Large intestine (tissue), 3 donors: ENCODE results near the gene SHANK1. TPM values are rescaled to one million over a fixed set of nuclear protein-coding genes. Genes with fewer than 3 reads are reported as not detected.
"Not testable (repeated sequence)": the region's sequence is repeated elsewhere in the genome, so short reads cannot be mapped to it uniquely, and the experiment has no call there.

ENCODE experiments used
- DNase-seq, 2 donors: peaks; one replicate each; pipeline versions ENCODE4 v3.0.0 to v3.0.0-alpha.2; 2013
- H3K27ac ChIP-seq: one replicate; pipeline ENCODE4 v1.5.1; 2013; ENCODE audit warnings: low read length
- H3K27me3 ChIP-seq: 2 replicates; pipeline ENCODE4 v1.6.1; 2013; ENCODE audit warnings: low read length; ENCODE audit not compliant: control insufficient read depth, insufficient read depth
- H3K36me3 ChIP-seq: 2 replicates; pipeline ENCODE4 v1.6.1; 2013; ENCODE audit warnings: low read length; ENCODE audit not compliant: control insufficient read depth, insufficient read depth
- H3K4me1 ChIP-seq: one replicate; pipeline ENCODE4 v1.6.1; 2013; ENCODE audit warnings: low read length; ENCODE audit not compliant: control insufficient read depth, insufficient read depth
- H3K4me3 ChIP-seq: one replicate; pipeline ENCODE4 v1.5.1; 2013; ENCODE audit warnings: low read length
- H3K9me3 ChIP-seq: one replicate; pipeline ENCODE4 v1.6.1; 2013; ENCODE audit warnings: mild to moderate bottlenecking, low read depth, low read length, moderate library complexity; ENCODE audit not compliant: control insufficient read depth
- WGBS: methylation state at CpG from one replicate; pipeline ENCODE4 v1.1.5; 2013; ENCODE audit warnings: low lambda C conversion rate; ENCODE audit not compliant: insufficient coverage; 5-methylcytosine and 5-hydroxymethylcytosine counted together
- polyA plus RNA-seq: library from polyadenylated mRNA; unstranded; fragments of 120-200 nt; gene quantifications from one replicate; pipeline ENCODE4 v1.2.1, GENCODE V29; 2013

The SHANK1 gene
- polyA plus RNA-seq, 1 donor = 3.2 TPM

DNA sequence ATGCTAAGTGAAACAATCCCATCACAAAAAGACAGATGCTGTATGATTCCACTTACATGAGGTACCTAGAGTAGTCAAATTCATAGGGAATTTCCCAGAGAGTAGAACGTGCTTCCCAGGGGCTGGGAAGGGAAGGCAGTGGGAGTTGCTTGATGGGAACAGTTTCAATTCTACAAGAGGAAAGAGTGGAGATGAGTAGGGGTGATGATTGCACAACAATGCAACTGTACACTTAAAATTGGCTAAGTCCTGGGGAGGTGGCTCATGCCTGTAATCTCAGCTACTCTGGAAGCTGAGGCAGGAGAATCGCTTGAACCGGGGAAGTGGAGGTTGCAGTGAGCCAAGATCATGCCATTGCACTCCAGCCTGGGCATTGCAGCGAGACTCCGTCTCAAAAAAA, 101.2 kb downstream of the SHANK1 start:
- H3K36me3 ChIP-seq, H3K4me3 ChIP-seq, H3K27me3 ChIP-seq, H3K4me1 ChIP-seq, DNase-seq, H3K9me3 ChIP-seq, H3K27ac ChIP-seq: not testable (repeated sequence)
- WGBS = 97% methylated on average over 4 of the region's 5 CpGs

DNA sequence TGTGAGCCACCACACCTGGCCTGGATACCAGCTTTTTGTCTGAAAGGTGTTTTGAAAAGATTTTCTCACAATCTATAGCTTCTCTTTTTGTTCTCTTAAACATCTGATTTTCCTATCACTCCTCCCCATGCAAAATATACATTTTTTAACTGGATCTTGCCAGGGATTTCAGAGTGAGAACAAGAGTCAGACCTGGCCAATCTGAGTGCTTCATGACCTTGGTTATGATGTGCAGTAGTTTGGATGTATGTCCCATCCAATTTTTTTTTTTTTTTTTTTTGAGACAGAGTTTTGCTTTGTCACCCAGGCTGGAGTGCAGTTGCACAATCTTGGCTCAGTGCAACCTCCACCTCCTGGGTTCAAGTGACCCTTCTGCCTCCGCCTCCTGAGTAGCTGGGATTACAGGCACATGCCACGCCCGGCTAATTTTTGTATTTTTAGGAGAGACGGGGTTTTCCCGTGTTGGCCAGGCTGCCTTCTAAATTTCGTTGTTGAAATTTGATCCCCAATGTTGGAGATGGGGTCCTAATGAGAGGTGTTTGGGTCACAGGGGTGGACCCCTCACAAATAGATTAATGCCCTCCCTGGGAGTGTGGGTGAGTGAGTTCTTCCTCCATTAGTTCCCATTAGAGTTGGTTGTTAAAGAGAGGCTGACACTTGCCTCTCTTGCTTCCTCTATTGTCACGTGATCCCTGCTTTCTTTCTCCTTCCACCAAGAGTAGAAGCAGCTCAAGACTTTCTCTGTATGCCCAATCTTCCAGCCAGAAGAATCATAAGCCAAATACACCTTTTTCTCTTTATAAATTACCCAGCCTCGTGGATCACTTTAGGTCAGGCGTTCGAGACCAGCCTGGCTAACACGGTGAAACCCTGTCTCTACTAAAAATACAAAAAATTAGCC, 106.8 kb downstream of the SHANK1 start:
- not testable (repeated sequence) for H3K27ac ChIP-seq, H3K27me3 ChIP-seq, H3K4me1 ChIP-seq, DNase-seq, H3K36me3 ChIP-seq, H3K4me3 ChIP-seq, H3K9me3 ChIP-seq
- no CpG with 5 or more reads among the region's 11 CpGs for WGBS

Other genes with a start within 250 kb of the SHANK1 start
- 142 TPM for gene EMC10, start 243.3 kb downstream of the SHANK1 start, polyA plus RNA-seq
- 2.7 TPM for gene GARIN5A, start 243.0 kb downstream of the SHANK1 start, polyA plus RNA-seq
- 20.1 TPM for gene JOSD2, start 208.6 kb downstream of the SHANK1 start, polyA plus RNA-seq
- gene ASPDH, start 205.9 kb downstream of the SHANK1 start, polyA plus RNA-seq = 4.4 TPM
- 6.9 TPM for gene LRRC4B, start 151.4 kb downstream of the SHANK1 start, polyA plus RNA-seq
- 0.93 TPM for gene SYT3, start 79.9 kb downstream of the SHANK1 start, polyA plus RNA-seq
- 0.46 TPM for gene C19orf81, start 70.4 kb downstream of the SHANK1 start, polyA plus RNA-seq
- 14.6 TPM for gene CLEC11A, start 3.6 kb upstream of the SHANK1 start, polyA plus RNA-seq
- not detected for gene GPR32, start 50.7 kb upstream of the SHANK1 start, polyA plus RNA-seq
- 0.09 TPM for gene ACP4, start 70.6 kb upstream of the SHANK1 start, polyA plus RNA-seq
- gene KLK1, start 104.0 kb upstream of the SHANK1 start, polyA plus RNA-seq = 23.1 TPM
- gene KLK15, start 113.8 kb upstream of the SHANK1 start, polyA plus RNA-seq = 0.10 TPM
- gene KLK3, start 135.1 kb upstream of the SHANK1 start, polyA plus RNA-seq = 0.90 TPM
- 0.15 TPM for gene KLK2, start 153.6 kb upstream of the SHANK1 start, polyA plus RNA-seq
- not detected for gene KLK4, start 191.6 kb upstream of the SHANK1 start, polyA plus RNA-seq
- gene KLK5, start 233.2 kb upstream of the SHANK1 start, polyA plus RNA-seq = 1.6 TPM
- gene KLK6, start 249.8 kb upstream of the SHANK1 start, polyA plus RNA-seq = 0.58 TPM